IMR-90 (cell line): Measurements from ENCODE around the gene FBN1. TPM values are rescaled to one million over a fixed set of nuclear protein-coding genes. Genes with fewer than 3 reads are reported as not detected.
A peak's percentile ranks its signal among the peaks of the same experiment; 100 is the strongest.

Source experiments
- ATAC-seq: fragments of 200-7000 bp; cut with Tn5 transposase; 2 replicates; pipeline ENCODE4 v1.9.1; 2020; ENCODE audit warnings: low read depth, mild to moderate bottlenecking, moderate library complexity
- BruUV-seq: library from RNA; stranded (reverse); fragments of 400-500 nt; replicated peaks from 2 replicates; lab custom pipeline; 2021; lab: Mats Ljungman, UMichigan
- CTCF ChIA-PET: fragments of 300-600 bp; formaldehyde crosslinking; extraction: SDS; loops from one replicate; lab custom pipeline; 2021; ENCODE audit warnings: antibody characterized with exemption; lab: Yijun Ruan, JAX
- POLR2A ChIA-PET: fragments of 300-600 bp; sonication (Branson Sonifier 250); formaldehyde crosslinking; loops from one replicate; lab custom pipeline; 2022; ENCODE audit warnings: antibody characterized with exemption; ENCODE audit not compliant: unreplicated experiment; lab: Charles Lee
- DNase-seq: peaks from one replicate; pipeline ENCODE4 v3.0.0; 2013
- H2AFZ ChIP-seq: replicated peaks from 2 replicates; pipeline ENCODE3; 2013; ENCODE audit warnings: low read length, mild to moderate bottlenecking; ENCODE audit not compliant: poor library complexity
- H2AK5ac ChIP-seq: 2 replicates; pipeline ENCODE4 v1.6.1; 2013; ENCODE audit warnings: low read depth, low read length, inconsistent platforms
- H2AK9ac ChIP-seq: replicated peaks from 2 replicates; pipeline ENCODE3; 2013; ENCODE audit warnings: mild to moderate bottlenecking, low read depth, low read length, moderate library complexity; ENCODE audit not compliant: poor library complexity
- H2BK120ac ChIP-seq: 2 replicates; pipeline ENCODE4 v1.6.1; 2013; ENCODE audit warnings: low read depth, low read length, inconsistent platforms
- H2BK15ac ChIP-seq: 3 replicates; pipeline ENCODE4 v1.6.1; 2013; ENCODE audit warnings: low read depth, low read length, inconsistent platforms
- H2BK20ac ChIP-seq: 2 replicates; pipeline ENCODE4 v1.6.1; 2013; ENCODE audit warnings: low read depth, mild to moderate bottlenecking, inconsistent platforms, low read length, moderate library complexity
- H2BK5ac ChIP-seq: 2 replicates; pipeline ENCODE4 v1.6.1; 2013; ENCODE audit warnings: mild to moderate bottlenecking, low read depth, low read length, inconsistent platforms; ENCODE audit not compliant: poor library complexity, severe bottlenecking
- H3K14ac ChIP-seq: replicated peaks from 2 replicates; pipeline ENCODE4 v1.6.1; 2013; ENCODE audit warnings: low read depth, low read length, inconsistent platforms
- H3K18ac ChIP-seq: 2 replicates; pipeline ENCODE4 v1.6.1; 2013; ENCODE audit warnings: low read depth, low read length, control low read depth
- H3K23ac ChIP-seq: 2 replicates; pipeline ENCODE4 v1.6.1; 2013; ENCODE audit warnings: low read depth, low read length, inconsistent platforms
- H3K27ac ChIP-seq: 2 replicates; pipeline ENCODE4 v1.5.1; 2013; ENCODE audit warnings: mild to moderate bottlenecking, control low read depth, low read length; ENCODE audit not compliant: insufficient read depth
- H3K27me3 ChIP-seq: 2 replicates; pipeline ENCODE4 v1.6.1; 2013; ENCODE audit warnings: low read length; ENCODE audit not compliant: control insufficient read depth, insufficient read depth
- H3K36me3 ChIP-seq: 2 replicates; pipeline ENCODE4 v1.6.1; 2013; ENCODE audit warnings: low read length, mixed read lengths; ENCODE audit not compliant: control insufficient read depth, insufficient read depth
- H3K4ac ChIP-seq: 2 replicates; pipeline ENCODE4 v1.6.1; 2013; ENCODE audit warnings: low read depth, low read length, inconsistent platforms
- H3K4me1 ChIP-seq: 2 replicates; pipeline ENCODE4 v1.6.1; 2013; ENCODE audit warnings: low read length, mixed read lengths; ENCODE audit not compliant: control insufficient read depth, insufficient read depth
- H3K4me2 ChIP-seq: 2 replicates; pipeline ENCODE4 v1.6.1; 2013; ENCODE audit warnings: low read depth, mild to moderate bottlenecking, control low read depth, low read length, moderate library complexity
- H3K4me3 ChIP-seq: 2 replicates; pipeline ENCODE4 v1.5.1; 2013; ENCODE audit warnings: low read depth, mild to moderate bottlenecking, control low read depth, low read length, moderate library complexity; ENCODE audit not compliant: insufficient read depth
- H3K56ac ChIP-seq: 2 replicates; pipeline ENCODE4 v1.6.1; 2013; ENCODE audit warnings: low read length, inconsistent platforms; ENCODE audit not compliant: insufficient read depth; ENCODE audit errors: extremely low read depth
- H3K79me1 ChIP-seq, 2 experiments: 2 replicates each; pipeline ENCODE4 v1.6.1; 2013; ENCODE audit warnings: low read length in 2 of 2, inconsistent platforms in 1 of 2, low read depth in 1 of 2
- H3K9ac ChIP-seq: 2 replicates; pipeline ENCODE4 v1.6.1; 2013; ENCODE audit warnings: low read depth, low read length, control low read depth
- H3K9me1 ChIP-seq: 2 replicates; pipeline ENCODE4 v1.6.1; 2013; ENCODE audit warnings: low read length, inconsistent platforms; ENCODE audit not compliant: insufficient read depth
- H3K9me3 ChIP-seq: 2 replicates; pipeline ENCODE4 v1.6.1; 2013; ENCODE audit warnings: low read length; ENCODE audit not compliant: control insufficient read depth, insufficient read depth
- H4K20me1 ChIP-seq: 2 replicates; pipeline ENCODE4 v1.6.1; 2013; ENCODE audit warnings: low read length, inconsistent platforms; ENCODE audit not compliant: insufficient read depth
- H4K5ac ChIP-seq: 2 replicates; pipeline ENCODE4 v1.6.1; 2013; ENCODE audit warnings: mild to moderate bottlenecking, low read depth, low read length, control low read depth
- H4K8ac ChIP-seq, 2 experiments: 2 replicates each; pipeline ENCODE4 v1.6.1; 2013; ENCODE audit warnings: low read depth in 2 of 2, low read length in 2 of 2, control low read depth in 1 of 2, inconsistent platforms in 1 of 2
- H4K91ac ChIP-seq: 2 replicates; pipeline ENCODE4 v1.6.1; 2013; ENCODE audit warnings: low read depth, low read length, inconsistent platforms; ENCODE audit not compliant: insufficient read depth
- BHLHE40 ChIP-seq: fragments of 150-350 bp; IDR thresholded peaks from 2 replicates; pipeline ENCODE4 v1.6.1; 2016; ENCODE audit warnings: mild to moderate bottlenecking, low read depth, low read length
- CEBPB ChIP-seq: IDR thresholded peaks from 2 replicates; pipeline ENCODE4 v1.6.1; 2012; ENCODE audit warnings: low read depth, low read length, improper control_type of control experiment
- CHD1 ChIP-seq: IDR thresholded peaks from 2 replicates; pipeline ENCODE4 v1.6.1; 2012; ENCODE audit warnings: low read depth, low read length, improper control_type of control experiment
- MAFK ChIP-seq: IDR thresholded peaks from 2 replicates; pipeline ENCODE4 v1.6.1; 2012; ENCODE audit warnings: low read depth, low read length, improper control_type of control experiment
- POLR2A ChIP-seq: IDR thresholded peaks from 2 replicates; pipeline ENCODE4 v1.6.1; 2012; ENCODE audit warnings: mild to moderate bottlenecking, low read depth, low read length
- RAD21 ChIP-seq: IDR thresholded peaks from 2 replicates; pipeline ENCODE4 v1.6.1; 2012; ENCODE audit warnings: low read length, improper control_type of control experiment
- RFX5 ChIP-seq: IDR thresholded peaks from 2 replicates; pipeline ENCODE4 v1.8.0; 2012; ENCODE audit warnings: low read depth, mild to moderate bottlenecking, low read length, moderate library complexity
- SMC3 ChIP-seq: fragments of 150-350 bp; IDR thresholded peaks from 2 replicates; pipeline ENCODE4 v1.6.1; 2016; ENCODE audit warnings: low read depth, mild to moderate bottlenecking, antibody characterized with exemption, low read length, moderate library complexity
- WGBS, 2 experiments: methylation state at CpG; one replicate each; pipeline versions ENCODE4 v1.1.5 to v1.1.7; 2013; ENCODE audit warnings: missing lambda C conversion rate in 2 of 2; ENCODE audit not compliant: insufficient read length in 1 of 2; ENCODE audit errors: extremely low coverage in 2 of 2; 5-methylcytosine and 5-hydroxymethylcytosine counted together
- dilution Hi-C: fragments of 300-500 bp; cut with HindIII; formaldehyde crosslinking; loops from one replicate; pipeline ENCODE4 v1.14.3; 2018; ENCODE audit warnings: low sequenced_read_pairs; ENCODE audit not compliant: unreplicated experiment
- in situ Hi-C: fragments of 300-500 bp; cut with MboI; formaldehyde crosslinking; loops from 3 replicates; pipeline ENCODE4 v1.14.3; 2019; ENCODE audit warnings: low sequenced_read_pairs, inconsistent platforms, mixed read lengths
- intact Hi-C: fragments of 100-400 bp; cut with micrococcal nuclease; formaldehyde crosslinking; loops from 2 replicates; pipeline ENCODE4 v1.10.0; 2022
- polyA plus RNA-seq, 3 experiments: library from polyadenylated mRNA; depleted of rRNA; stranded (reverse); fragments of >200 nt; gene quantifications; 2 replicates each; pipeline ENCODE4 v1.2.3, GENCODE V29; 2012; ENCODE audit warnings: low replicate concordance in 1 of 3
- total RNA-seq: library from RNA; depleted of rRNA; stranded (reverse); fragments of >200 nt; gene quantifications from 2 replicates; pipeline ENCODE4 v1.2.3, GENCODE V29; 2012

Gene FBN1
- total and polyA plus RNA-seq, 2 of the 4 experiments (the other 2 are of a cell fraction), result 134 to 283 TPM

GRCh38 chr15:48493763-48494225, 151.7 kb downstream of the FBN1 start:
- in situ Hi-C loops (no loop called here), intact Hi-C loops (no loop called here), dilution Hi-C loops (no loop called here)
- H2AFZ ChIP-seq, result no peak overlapping the region
- ChIA-PET POLR2A (no interaction called here), CTCF (no interaction called here)
- no peak overlapping the region for H2AK9ac ChIP-seq
- H3K79me1 ChIP-seq, result peaks cover 24 to 30% of the 10 kb centered on the region in 2 experiments
- peak; percentile 50 for ATAC-seq
- peak overlapping the region; percentile 83; the same call in 1 of the 2 replicates for H4K5ac ChIP-seq
- peak overlapping the region; percentile 51; the same call in 1 of the 2 replicates for H3K9ac ChIP-seq
- peak overlapping the region; percentile 80; the same call in 1 of the 2 replicates for H3K4me2 ChIP-seq
- peak overlapping the region; percentile 53; the same call in 1 of the 2 replicates for H4K91ac ChIP-seq
- H3K36me3 ChIP-seq, result peaks cover 43% of the 10 kb centered on the region
- peak overlapping the region; percentile 53; the same call in 1 of the 2 replicates for H3K4ac ChIP-seq
- peak overlapping the region; percentile 90 for H2BK5ac ChIP-seq
- no peaks in the 10 kb centered on the region for H4K20me1 ChIP-seq
- H3K27me3 ChIP-seq, result no peaks in the 10 kb centered on the region
- H3K4me3 ChIP-seq, result no peak overlapping the region; the same call in 1 of the 2 replicates
- no TSS peak for BruUV-seq
- no peak overlapping the region; the same call in 1 of the 2 replicates for H2AK5ac ChIP-seq
- peak overlapping the region; percentile 72; the same call in 1 of the 2 replicates for H3K56ac ChIP-seq
- H3K9me1 ChIP-seq, result peaks cover 11% of the 10 kb centered on the region
- H3K18ac ChIP-seq, result peak overlapping the region; percentile 88
- peak overlapping the region; percentile 44 for H2BK20ac ChIP-seq
- H3K14ac ChIP-seq, result peak overlapping the region; percentile 39
- WGBS, 2 experiments, result no CpG with 5 or more reads among the region's 4 CpGs
- peak overlapping the region; percentile 5 to 70; a peak in 2 of 4 replicates for H4K8ac ChIP-seq
- DNase-seq, result no peak
- TF ChIP-seq CHD1 (no peak), CEBPB (no peak), SMC3 (no peak), POLR2A (no peak), BHLHE40 (no peak), MAFK (peak; percentile 55), RAD21 (no peak), RFX5 (no peak)
- peak overlapping the region; percentile 67 for H2BK120ac ChIP-seq
- H2BK15ac ChIP-seq, result peak overlapping the region; percentile 17; the same call in 1 of the 3 replicates
- H3K27ac ChIP-seq, result peak overlapping the region; percentile 79; the same call in 1 of the 2 replicates
- H3K4me1 ChIP-seq, result peaks cover 12% of the 10 kb centered on the region
- no peaks in the 10 kb centered on the region for H3K9me3 ChIP-seq
- peak overlapping the region; percentile 35; the same call in 1 of the 2 replicates for H3K23ac ChIP-seq
